Measurements from ENCODE around the gene OPRM1. TPM values are rescaled to one million over a fixed set of nuclear protein-coding genes. Genes with fewer than 3 reads are reported as not detected.
"Not testable (repeated sequence)": the region's sequence is repeated elsewhere in the genome, so short reads cannot be mapped to it uniquely, and the experiment has no call there.

The OPRM1 gene
- total RNA-seq, 1 donor from 2014 or later: not detected

DNA sequence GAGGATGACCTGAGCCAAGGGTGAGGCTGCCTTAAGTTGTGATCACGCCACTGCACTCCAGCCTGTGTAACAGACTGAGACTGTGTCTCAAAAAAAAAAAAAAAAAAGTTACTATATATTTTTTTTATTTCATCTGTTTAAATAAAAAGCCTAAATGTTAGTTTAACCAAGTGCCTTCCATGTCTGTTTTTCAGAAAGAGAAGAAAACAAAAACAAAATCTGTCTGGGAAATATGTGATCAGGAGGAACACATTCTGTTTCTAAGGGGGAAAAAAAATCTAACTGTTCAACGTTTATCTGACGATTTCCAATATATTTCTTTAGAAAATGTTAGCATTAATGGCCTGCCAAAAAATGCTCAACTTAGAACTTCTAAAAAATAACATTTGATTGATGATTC is 170.5 kb downstream of the OPRM1 start:
- DNase-seq: no peak

DNA sequence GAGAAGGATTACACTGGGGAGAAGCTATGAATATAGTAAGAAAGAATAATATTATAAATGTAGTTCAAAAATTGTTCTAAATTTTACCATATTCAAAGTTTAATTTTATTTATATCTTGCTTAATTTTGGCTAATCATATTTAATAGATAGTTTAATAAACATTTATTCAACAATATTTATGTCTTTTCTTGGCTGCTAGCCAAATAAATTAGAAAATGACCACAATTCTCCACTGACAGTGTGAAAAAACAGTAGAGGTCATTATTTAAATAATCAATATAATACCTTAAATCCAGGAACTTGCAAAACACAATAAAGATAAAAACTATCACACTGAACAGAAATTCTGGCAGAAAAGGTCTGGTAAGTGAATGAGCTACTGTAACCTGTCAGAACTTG is 171.6 kb downstream of the OPRM1 start:
- DNase-seq: no peak

DNA sequence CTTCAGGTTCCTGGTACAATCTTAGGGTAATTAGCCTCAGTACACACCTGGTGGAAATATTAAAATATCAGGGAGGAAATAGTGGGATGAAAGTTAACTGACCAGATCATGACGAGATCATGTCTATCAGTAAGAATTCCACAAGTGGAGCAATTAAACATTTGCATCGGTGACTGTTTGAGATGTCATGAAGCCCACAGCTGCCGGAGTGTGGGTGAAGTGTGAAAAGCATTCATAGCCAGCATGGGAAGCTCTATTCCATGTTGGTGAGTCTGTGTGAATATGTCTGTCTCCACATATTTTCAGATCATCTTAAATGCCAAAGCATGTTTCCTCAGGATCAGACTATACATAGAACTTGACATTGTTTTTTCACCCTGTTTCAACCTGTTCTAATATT is 174.7 kb downstream of the OPRM1 start:
- DNase-seq: no peak

DNA sequence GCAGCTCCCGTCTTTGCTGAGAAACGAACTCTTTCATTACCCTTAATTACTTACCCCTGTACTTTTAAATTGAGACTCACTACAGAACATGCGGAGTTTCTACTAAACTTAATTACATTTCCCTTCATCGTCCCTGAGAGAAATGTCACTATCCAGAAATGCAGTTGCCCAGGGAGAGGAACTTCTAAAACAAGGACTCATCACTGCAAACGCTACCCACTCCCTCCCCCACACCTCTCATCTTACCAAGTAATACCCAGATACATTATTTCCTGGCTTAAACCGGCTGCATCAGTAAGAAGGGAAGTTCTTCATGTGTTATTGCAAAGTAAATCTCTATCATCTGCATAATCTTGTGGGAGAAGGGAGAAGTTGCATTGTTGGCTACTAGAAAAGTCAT is 179.3 kb downstream of the OPRM1 start:
- no peak for DNase-seq

DNA sequence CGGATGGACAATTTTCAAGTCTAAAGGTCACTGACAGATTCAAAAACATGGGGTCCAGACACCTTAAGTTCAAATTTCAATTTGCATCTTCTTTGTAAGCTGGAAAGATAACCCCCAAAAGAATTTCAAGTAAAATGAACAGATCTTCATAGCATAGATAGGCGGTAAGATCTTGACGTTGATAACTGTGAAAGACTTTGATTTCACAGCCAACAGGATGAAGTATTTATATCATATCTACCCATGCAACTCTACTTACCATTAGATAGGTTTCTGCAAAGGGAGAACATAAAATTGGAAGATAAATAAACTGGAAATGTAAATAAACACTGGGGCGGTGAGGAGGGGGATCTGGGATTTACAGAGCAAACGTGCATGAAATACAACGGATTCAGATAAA is 179.7 kb downstream of the OPRM1 start:
- DNase-seq: no peak

DNA sequence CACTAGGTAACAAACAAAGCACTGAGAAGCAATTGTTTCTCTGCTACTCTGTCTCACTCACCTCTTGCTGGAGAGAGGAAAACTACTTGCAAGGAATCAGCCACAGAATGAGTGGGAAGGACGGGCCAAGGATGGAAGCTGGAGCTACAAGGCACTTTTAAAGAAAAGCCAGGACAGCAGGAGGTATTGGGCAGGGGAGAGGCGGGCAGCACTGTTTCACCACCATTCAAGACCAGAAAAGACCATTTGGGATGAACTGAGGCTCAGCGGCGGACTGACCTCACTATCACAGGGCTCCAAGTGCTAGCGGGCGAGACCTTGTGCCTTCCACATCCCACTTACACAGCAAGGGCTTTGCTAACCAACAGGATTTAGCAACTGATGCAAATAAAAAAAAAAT is 180.2 kb downstream of the OPRM1 start:
- no peak for DNase-seq

DNA sequence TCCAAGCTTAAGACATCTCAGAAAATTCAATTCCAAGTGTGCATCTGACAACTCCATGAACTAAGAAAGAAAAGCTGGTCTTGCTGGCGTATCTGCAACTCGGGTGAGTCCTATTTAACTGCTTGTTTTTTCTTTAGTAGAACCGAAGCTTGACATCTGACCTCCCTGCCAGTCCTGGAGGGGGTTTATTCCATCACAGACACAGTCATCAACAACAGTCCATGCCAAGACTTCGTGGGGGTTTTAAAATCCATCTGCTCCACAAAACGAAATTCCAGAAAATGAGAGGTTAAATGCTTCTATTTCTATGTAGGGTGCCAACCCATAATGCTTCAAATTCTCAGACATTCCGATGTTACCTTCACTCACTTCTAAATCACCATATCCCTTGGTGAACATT is 183.7 kb downstream of the OPRM1 start:
- no peak for DNase-seq

DNA sequence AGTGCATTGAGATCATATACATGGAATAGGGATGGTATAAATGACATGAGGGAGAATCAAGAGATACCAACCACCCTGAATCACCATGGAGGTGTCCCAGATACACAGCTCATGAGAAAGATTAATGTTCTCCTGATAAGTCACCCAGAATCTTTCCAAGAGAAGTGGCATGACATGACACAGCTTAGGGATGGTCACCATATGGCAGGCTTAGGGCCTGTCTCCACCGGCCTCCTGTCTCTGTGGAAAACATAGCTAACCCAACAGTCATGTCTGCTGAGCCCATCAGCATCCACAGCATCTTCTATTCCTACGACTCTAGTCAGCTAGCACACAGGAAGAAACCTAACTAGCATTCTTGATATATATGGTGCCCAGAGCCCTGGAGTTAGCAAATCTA is 184.3 kb downstream of the OPRM1 start:
- DNase-seq: no peak

DNA sequence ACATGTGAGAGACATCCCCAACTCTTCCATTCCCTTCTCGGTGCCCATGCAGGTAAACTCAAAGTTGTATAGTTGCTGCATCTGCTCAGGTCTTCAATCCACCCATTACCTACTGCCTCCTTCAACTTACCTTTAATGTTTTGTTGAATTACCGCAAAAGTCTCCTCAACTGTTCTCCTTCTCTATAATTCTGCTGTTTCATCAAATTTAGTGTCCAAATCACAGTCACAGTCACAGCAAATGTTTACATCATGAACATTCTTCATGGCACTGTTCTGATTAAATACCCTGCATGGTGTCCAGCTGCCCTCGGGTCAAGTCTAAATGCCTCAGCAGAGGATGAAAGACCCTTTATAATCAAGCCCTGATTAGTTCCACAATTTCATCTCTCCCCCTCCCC is 187.4 kb downstream of the OPRM1 start:
- DNase-seq: no peak

DNA sequence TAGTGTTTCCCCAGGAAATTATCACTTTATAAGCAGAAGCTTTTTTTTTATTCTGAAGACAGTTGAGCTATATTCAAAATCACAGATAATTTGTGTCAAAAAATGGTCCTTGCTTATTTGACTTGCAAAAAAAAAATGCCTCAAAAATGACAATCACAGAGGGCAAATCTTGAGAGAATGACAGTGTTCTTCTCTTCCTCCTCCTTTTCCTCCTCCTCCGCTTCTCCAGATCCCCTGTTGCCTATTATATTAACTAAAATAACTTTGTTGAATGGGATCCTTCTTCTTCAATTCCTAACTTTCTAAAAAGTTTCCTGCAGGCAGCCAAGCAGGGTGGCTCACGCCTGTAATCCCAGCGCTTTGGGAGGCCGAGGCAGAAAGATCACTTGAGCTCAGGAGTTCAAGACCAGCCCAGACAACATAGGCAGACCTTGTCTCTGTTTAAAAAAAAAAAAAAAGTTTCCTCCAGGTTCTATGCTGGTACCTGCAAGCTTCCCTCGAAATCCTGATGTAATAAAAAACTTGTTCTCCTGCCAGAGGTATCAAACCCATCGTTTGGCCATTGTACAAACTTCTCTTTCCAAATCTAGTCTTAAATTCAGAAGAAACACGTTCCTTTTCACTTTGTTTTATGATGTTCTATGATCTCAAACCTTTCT is 189.0 kb downstream of the OPRM1 start:
- no peak for DNase-seq

DNA sequence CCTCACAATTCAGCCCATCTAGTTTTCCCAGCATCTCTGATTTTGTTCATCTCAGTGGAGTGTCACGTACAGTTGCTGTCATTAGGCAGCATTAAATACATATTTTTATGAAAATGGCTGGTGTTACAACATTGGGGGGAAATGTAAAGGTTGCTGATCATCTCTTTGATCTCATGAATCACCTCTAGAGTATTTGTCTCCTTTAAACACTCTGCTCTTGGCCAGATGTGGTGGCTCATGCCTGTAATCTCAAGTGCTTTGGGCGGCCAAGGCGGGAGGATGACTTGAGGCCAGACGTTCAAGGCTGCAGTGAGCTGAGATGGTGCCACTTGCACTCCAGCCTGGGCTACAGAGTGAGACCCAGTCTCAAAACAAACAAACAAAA is 189.5 kb downstream of the OPRM1 start:
- DNase-seq: no peak

DNA sequence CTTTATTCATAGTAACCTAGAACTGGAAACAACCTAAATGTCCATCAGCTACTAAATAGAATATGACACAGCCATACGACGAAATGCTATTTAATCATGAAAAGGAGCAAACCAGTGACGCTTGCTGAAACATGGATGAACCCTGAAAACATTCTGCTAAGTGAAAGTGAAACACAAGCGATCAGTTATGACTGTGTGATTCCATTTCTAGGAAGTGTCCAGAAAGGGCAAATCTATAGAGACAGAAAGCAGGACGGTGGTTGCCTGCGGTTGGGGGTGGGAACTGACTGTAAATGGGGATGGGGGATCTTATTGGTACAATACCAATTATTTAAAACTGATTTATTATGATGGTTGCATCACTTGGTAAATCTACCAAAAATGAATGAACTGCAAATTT is 190.7 kb downstream of the OPRM1 start:
- no peak for DNase-seq

DNA sequence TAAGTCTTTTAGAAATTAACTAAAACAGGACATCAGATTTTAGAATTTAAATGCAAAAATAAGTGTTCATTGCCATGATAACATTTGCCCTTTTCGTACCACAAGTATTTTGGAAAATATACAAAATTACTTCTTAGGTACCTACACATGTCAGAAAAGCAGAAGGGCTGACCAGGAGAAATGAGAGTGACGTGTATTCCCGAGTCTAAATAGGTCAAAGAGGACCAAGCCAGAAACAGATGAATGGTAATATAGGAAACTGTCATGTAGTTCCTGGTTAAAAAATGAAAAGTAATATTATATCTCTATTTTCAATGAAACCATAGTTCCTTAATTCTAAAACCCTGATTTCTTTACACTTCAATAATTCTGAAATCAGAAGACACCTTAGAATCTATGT is 191.4 kb downstream of the OPRM1 start:
- DNase-seq: no peak

DNA sequence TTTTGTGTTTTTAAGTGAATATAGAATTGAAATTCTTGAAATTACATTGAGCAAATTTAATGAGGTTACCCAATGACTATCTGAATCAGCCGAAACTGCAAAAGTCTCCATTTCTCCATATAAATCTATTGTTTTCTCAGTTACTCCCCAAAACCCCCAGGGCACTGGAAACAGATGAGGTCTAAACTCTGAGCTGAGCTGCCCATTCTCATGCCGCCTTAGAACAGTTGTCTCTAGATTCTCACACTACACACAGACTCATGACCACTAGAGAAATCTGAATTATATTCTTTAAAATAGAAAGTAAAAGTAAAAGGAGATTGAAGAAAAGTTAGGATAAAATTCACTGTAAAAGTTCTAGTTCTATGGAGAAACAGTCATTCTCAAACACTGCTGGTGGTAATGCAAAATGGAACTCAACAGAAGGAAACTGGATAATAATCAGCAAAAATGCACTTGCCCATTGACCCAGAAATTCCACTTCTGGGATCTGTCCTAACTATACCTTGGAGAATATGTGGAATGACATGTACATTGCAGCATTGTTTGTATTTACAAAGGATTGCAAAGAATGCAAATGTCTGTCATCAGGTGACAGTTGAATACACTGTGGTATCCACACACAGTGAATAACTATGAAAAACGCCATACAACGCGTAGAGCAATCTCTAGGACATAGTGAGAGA is 192.0 kb downstream of the OPRM1 start:
- DNase-seq: no peak

DNA sequence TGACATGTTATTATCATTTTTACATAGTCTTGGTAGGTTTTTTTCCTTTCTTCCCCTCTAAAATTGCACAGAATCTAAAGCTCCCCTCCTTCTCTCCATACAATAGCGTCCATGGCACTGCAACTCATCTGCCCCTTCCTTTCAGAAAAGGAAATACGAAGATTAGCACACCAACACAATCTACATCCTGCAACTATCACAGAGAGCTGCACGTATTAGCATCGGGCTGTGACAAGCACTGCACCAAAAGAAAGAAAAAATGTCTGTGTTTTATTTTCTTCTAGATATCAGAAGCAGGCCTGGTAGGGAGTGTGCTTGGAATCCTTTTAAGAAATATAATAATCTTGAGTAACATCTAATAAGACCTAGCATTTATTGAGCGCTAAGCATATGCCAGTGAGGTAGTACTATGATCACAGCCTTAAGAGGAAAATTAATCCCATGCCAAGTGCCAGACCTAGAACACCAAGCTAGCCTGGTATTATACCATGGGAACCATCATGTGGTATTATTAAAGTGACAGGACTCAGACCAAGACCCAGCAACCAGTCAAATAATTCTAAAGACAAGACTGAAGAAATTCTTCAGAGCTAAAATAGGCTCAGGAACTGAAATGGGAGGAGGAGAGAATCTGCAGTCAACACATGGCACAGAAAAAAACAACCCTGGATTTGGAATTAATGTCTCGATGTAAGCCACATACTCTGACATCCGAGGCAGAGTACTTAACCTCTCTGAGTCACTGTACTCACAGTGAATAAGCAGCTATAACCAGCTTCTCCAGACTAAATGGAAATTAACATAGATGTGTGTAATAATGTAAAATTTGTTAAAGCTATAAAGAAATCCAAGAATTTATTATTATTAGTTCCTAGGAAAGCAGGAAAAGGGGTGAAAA is 193.2 kb downstream of the OPRM1 start:
- no peak for DNase-seq

DNA sequence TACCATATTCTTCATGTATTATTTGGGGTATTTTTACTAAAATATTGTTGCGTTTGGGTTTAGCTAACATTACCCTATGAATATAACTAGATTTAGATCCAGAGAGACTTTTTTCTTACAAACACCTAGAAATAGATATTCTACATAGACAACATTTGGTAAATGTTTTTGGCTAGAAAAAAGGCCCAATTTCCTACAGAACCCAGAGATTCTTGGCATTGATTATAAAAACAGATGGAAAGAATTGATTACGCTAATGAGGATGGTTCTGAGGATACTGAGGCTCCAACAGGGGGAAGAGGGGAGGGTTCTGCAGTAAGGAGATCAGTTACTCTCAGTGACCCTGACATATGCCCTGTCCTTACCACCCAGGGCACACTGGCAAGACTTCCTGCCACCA is 194.3 kb downstream of the OPRM1 start:
- DNase-seq: no peak

DNA sequence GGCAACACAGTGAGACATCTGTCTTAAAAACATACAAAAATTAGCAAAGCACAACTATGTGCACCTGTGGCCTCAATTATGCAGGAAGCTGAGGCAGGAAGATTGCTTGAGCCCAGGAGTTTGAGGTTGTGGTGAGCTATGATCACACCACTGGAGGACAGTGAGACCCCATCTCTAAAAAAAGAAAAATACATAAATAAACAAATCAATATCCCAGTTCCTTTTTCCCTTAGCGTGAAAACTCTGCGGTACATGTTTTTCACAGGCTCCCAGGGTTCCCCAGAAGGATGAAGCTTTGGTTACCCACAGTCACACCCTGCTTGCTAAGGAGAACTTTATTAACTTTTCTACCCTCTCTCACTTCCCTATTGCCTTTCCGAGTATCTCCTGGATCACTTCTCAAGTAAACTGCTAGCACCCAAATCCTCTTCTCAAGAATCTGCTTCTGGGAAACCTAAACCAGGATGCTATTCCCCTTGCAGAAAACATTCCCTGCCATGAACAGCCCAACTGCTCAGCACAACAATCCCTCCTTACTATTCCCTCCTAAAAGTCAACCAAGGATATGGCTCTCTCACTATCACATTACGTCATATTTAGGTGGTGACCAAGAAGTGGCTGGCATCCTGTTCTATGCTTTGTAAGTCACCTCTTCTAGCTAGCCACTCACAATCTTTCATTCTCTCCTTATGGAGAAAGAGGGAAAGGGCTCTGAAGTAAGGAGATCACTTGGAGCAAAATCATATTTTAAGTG is 195.2 kb downstream of the OPRM1 start:
- no peak for DNase-seq

DNA sequence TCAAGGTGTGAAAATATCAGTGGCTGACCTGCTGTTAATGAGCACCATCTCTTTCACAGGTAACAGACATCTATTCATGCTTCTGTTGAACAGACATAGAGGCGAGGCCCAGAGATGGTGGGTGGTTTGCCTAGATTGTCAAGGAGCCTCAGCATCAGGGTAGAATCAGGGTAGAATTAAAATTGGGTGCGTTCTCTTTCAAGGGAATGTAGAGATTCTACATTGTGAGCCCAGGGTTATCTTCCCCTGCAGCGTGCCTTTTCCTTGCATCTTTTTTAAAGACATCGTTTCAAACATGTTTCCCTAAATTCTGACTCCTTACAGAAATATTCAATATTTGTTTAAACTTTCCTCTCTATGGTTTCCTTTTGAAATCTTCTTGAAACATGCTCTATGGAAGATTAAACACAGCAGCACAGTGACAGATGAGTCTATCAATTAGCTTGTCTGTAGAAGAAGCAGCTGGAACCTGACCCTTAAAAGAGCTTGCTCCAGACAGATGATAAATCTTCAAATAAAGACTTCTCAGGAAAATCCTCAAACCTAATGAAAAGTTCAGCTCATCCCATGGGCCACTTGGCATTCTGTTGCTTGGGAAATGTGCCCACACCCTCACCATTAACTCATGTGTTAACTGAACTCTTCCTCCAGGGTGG is 197.7 kb downstream of the OPRM1 start:
- DNase-seq: no peak

DNA sequence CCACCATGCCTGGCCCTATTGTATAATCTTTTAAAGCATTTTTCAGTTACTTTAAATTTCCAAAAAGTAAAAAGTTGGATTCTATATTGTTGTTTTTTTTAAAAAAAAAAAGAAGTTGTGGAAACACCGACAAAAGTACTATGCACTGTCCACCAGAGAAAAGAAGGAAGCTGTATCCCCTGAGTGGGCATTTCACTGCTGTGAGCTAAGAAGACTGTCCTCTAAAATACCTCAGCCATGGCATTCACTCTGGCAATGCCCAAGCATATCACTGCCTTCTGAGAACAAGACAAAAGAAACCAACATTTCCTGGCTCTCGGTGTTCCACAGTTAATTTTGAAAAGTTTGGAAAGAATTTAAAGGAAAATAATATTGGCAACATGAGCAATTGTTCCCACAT is 199.8 kb downstream of the OPRM1 start:
- no peak for DNase-seq

DNA sequence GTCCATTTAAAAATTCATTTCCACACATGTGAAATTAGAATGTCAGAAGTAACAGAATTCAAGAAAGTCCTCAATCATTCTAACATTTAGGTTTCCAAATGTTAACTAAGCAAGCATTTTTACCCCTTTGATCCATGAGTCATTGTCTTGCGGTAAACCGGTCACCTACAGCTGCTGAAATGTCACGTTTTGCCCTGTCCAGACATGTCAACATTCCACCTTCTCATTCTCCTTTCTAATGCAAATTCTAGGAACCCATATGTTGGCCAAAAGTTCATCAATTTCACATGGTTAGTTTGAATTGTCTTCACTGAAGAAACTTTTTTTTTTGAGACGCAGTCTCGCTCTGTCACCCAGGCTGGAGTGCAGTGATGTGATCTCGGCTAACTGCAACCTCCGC is 200.4 kb downstream of the OPRM1 start:
- DNase-seq: no peak

DNA sequence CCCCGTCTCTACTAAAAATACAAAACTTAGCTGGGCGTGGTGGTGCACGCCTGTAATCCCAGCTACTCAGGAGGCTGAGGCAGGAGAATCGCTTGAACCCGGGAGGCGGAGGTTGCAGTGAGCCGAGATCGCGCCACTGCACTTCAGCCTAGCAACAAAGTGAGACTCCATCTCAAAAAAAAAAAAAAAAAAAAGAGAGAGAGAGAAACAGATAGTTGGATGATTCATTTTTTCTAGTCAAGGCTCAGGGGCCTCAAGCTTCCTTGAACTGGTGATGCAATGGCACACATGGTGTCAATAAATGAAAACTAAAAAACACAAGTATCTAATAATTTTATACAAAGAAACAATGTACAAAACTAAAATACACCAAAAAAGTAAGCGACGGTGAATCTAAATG is 202.0 kb downstream of the OPRM1 start:
- not testable (repeated sequence) for DNase-seq

DNA sequence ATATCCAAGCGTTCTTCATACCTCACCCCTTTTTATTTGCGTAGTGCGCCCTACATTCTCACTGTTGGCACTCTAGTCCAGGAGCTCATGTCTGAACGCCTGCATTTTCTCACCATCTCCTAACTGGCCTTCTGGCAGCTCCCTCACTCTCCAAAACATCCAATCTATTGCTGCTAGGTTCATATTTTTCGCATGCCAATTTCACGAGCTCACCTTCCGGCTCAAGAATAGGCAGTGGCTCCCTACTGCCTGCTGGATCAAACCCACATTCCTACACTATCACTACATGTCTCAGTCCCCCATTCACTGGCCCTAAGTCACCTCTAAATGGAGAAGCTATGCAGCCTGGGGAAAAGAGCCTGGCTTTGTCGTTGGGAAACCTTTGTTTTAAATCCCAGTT is 202.5 kb downstream of the OPRM1 start:
- DNase-seq: no peak

Data from skin of body (tissue), 2 donors.